ENCODE data around the gene BNIP5. TPM values are rescaled to one million over a fixed set of nuclear protein-coding genes. Genes with fewer than 3 reads are reported as not detected.

Gene BNIP5
- total RNA-seq, 2 experiments from 2014 or later, result not detected

- Histone ChIP-seq H3K4me2 (ENCODE audit: low read length) (no peak overlapping the region), H4K20me1 (ENCODE audit: insufficient read depth, low read length) (no peaks in the 10 kb centered on the region), H3K27ac (ENCODE audit: low read depth, low read length, poor library complexity, severe bottlenecking) (no peak overlapping the region), H3K36me3 (ENCODE audit: insufficient read depth, low read length) (no peaks in the 10 kb centered on the region), H3K9me3 (ENCODE audit: low read length) (no peaks in the 10 kb centered on the region), H3K4me1 (ENCODE audit: insufficient read depth, low read length, poor library complexity, severe bottlenecking) (no peaks in the 10 kb centered on the region), H3K9me2 (ENCODE audit: insufficient read depth, low read length) (no peaks in the 10 kb centered on the region), H3K79me2 (ENCODE audit: insufficient read depth, low read depth, low read length) (no peaks in the 10 kb centered on the region), H3K4me3 (ENCODE audit: low read depth, low read length, poor library complexity, severe bottlenecking) (no peak overlapping the region), H2AFZ (ENCODE audit: low read length) (no peak overlapping the region)
- ChIA-PET CTCF (ENCODE audit: unreplicated experiment) (interaction anchor here (1.0 kb wide), 1 partner anchor 14 kb away, joined by 4 read pairs; no protein-coding TSS in a partner anchor), POLR2A (no interaction called here)
- BruUV-seq (replicated peaks), result no TSS peak
- no peak for DNase-seq (ENCODE audit: low spot score)
- intact Hi-C loops (cut with micrococcal nuclease; ENCODE audit: unreplicated experiment), result no loop called here
- no peak for TF ChIP-seq EZH2phosphoT487 (IDR thresholded peaks at IDR 0.05; ENCODE audit: borderline replicate concordance, low read depth, low read length)
- TF ChIP-seq, protein P1, sequence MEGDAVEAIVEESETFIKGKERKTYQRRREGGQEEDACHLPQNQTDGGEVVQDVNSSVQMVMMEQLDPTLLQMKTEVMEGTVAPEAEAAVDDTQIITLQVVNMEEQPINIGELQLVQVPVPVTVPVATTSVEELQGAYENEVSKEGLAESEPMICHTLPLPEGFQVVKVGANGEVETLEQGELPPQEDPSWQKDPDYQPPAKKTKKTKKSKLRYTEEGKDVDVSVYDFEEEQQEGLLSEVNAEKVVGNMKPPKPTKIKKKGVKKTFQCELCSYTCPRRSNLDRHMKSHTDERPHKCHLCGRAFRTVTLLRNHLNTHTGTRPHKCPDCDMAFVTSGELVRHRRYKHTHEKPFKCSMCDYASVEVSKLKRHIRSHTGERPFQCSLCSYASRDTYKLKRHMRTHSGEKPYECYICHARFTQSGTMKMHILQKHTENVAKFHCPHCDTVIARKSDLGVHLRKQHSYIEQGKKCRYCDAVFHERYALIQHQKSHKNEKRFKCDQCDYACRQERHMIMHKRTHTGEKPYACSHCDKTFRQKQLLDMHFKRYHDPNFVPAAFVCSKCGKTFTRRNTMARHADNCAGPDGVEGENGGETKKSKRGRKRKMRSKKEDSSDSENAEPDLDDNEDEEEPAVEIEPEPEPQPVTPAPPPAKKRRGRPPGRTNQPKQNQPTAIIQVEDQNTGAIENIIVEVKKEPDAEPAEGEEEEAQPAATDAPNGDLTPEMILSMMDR (conservative IDR thresholded peaks at IDR 0.05; ENCODE audit: low read length), result no peak
Measured at GRCh38 chr6:36326356-36326995, 10.2 kb downstream of the BNIP5 start.

DNA sequence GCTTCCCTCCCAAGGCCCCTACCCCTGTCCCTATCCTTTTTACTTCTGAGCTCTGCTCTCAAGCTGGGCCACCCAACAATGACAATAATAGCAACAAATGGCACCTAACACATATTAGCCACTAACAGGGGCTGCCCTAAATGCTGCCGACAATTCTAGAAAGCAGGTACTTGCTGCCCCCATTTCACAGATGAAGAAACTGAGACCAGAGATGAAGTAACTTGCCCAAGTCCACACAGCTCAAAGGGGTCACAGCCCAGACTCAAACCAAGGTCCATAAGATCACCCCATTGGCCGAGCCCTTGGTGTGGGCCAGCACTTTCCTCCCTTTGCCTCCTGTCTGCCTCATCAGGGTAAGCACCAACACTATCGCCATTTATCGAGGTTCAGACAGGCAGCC lies 12.0 kb downstream of the BNIP5 start:
- H3K79me2 ChIP-seq (ENCODE audit: insufficient read depth, low read depth, low read length), result no peaks in the 10 kb centered on the region
- intact Hi-C loops (cut with micrococcal nuclease; ENCODE audit: unreplicated experiment), result no loop called here
- no peak overlapping the region for H3K4me2 ChIP-seq (ENCODE audit: low read length)
- H2AFZ ChIP-seq (ENCODE audit: low read length), result no peak overlapping the region
- no peaks in the 10 kb centered on the region for H4K20me1 ChIP-seq (ENCODE audit: insufficient read depth, low read length)
- ChIA-PET POLR2A (no interaction called here), CTCF (ENCODE audit: unreplicated experiment) (no interaction called here)
- H3K9me3 ChIP-seq (ENCODE audit: low read length), result no peaks in the 10 kb centered on the region
- H3K4me3 ChIP-seq (ENCODE audit: low read depth, low read length, poor library complexity, severe bottlenecking), result no peak overlapping the region
- no peaks in the 10 kb centered on the region for H3K9me2 ChIP-seq (ENCODE audit: insufficient read depth, low read length)
- no peak for TF ChIP-seq EZH2phosphoT487 (IDR thresholded peaks at IDR 0.05; ENCODE audit: borderline replicate concordance, low read depth, low read length)
- TF ChIP-seq, protein P1 (conservative IDR thresholded peaks at IDR 0.05; ENCODE audit: low read length), result no peak
- BruUV-seq (replicated peaks), result no TSS peak
- no peak overlapping the region for H3K27ac ChIP-seq (ENCODE audit: low read depth, low read length, poor library complexity, severe bottlenecking)
- H3K4me1 ChIP-seq (ENCODE audit: insufficient read depth, low read length, poor library complexity, severe bottlenecking), result no peaks in the 10 kb centered on the region
- no peak for DNase-seq (ENCODE audit: low spot score)
- H3K36me3 ChIP-seq (ENCODE audit: insufficient read depth, low read length), result no peaks in the 10 kb centered on the region

GRCh38 chr6:36324191-36324590 lies 12.5 kb downstream of the BNIP5 start:
- TF ChIP-seq EZH2phosphoT487 (IDR thresholded peaks at IDR 0.05; ENCODE audit: borderline replicate concordance, low read depth, low read length), result no peak
- TF ChIP-seq, protein P1 (conservative IDR thresholded peaks at IDR 0.05; ENCODE audit: low read length), result no peak
- Histone ChIP-seq H3K4me1 (ENCODE audit: insufficient read depth, low read length, poor library complexity, severe bottlenecking) (no peaks in the 10 kb centered on the region), H3K4me2 (ENCODE audit: low read length) (no peak overlapping the region), H3K9me3 (ENCODE audit: low read length) (no peaks in the 10 kb centered on the region), H3K27ac (ENCODE audit: low read depth, low read length, poor library complexity, severe bottlenecking) (no peak overlapping the region), H3K4me3 (ENCODE audit: low read depth, low read length, poor library complexity, severe bottlenecking) (no peak overlapping the region), H3K79me2 (ENCODE audit: insufficient read depth, low read depth, low read length) (no peaks in the 10 kb centered on the region), H2AFZ (ENCODE audit: low read length) (no peak overlapping the region), H3K36me3 (ENCODE audit: insufficient read depth, low read length) (no peaks in the 10 kb centered on the region), H3K9me2 (ENCODE audit: insufficient read depth, low read length) (no peaks in the 10 kb centered on the region), H4K20me1 (ENCODE audit: insufficient read depth, low read length) (no peaks in the 10 kb centered on the region)
- ChIA-PET POLR2A (no interaction called here), CTCF (ENCODE audit: unreplicated experiment) (no interaction called here)
- intact Hi-C loops (cut with micrococcal nuclease; ENCODE audit: unreplicated experiment), result no loop called here
- no TSS peak for BruUV-seq (replicated peaks)
- DNase-seq (ENCODE audit: low spot score), result no peak
